Measurements from ENCODE around the gene SPECC1.
"Not testable (repeated sequence)": the region's sequence is repeated elsewhere in the genome, so short reads cannot be mapped to it uniquely, and the experiment has no call there.

Gene SPECC1

GRCh38 chr17:20068445-20068844, 59.3 kb downstream of the SPECC1 start:
- DNase-seq (ENCODE audit: low spot score): no peak

- DNase-seq (ENCODE audit: low spot score): no peak
These were observed 62.9 kb downstream of the SPECC1 start for GRCh38 chr17:20071824-20072691.

- no peak for DNase-seq (ENCODE audit: low spot score)
These were observed 63.5 kb downstream of the SPECC1 start for GRCh38 chr17:20072692-20072992.

GRCh38 chr17:20073055-20073979, 64.2 kb downstream of the SPECC1 start:
- peak; percentile 32 for DNase-seq (ENCODE audit: low spot score)

- DNase-seq (ENCODE audit: low spot score): no peak
These were observed 64.8 kb downstream of the SPECC1 start for GRCh38 chr17:20074001-20074400.

GRCh38 chr17:20074489-20074888, 65.3 kb downstream of the SPECC1 start:
- no peak for DNase-seq (ENCODE audit: low spot score)

GRCh38 chr17:20076137-20076536, 67.0 kb downstream of the SPECC1 start:
- DNase-seq (ENCODE audit: low spot score): not testable (repeated sequence)

GRCh38 chr17:20077978-20078685, 69.0 kb downstream of the SPECC1 start:
- no peak for DNase-seq (ENCODE audit: low spot score)

GRCh38 chr17:20080513-20080912, 71.4 kb downstream of the SPECC1 start:
- no peak for DNase-seq (ENCODE audit: low spot score)

- no peak for DNase-seq (ENCODE audit: low spot score)
These were observed 74.1 kb downstream of the SPECC1 start for GRCh38 chr17:20083156-20083859.

GRCh38 chr17:20084621-20085282, 75.6 kb downstream of the SPECC1 start:
- no peak for DNase-seq (ENCODE audit: low spot score)

- DNase-seq (ENCODE audit: low spot score): no peak
These were observed 76.2 kb downstream of the SPECC1 start for GRCh38 chr17:20085283-20085845.

GRCh38 chr17:20086416-20087076, 77.4 kb downstream of the SPECC1 start:
- no peak for DNase-seq (ENCODE audit: low spot score)

- DNase-seq (ENCODE audit: low spot score): no peak
These were observed 78.5 kb downstream of the SPECC1 start for GRCh38 chr17:20087538-20088250.

GRCh38 chr17:20089756-20090547, 80.8 kb downstream of the SPECC1 start:
- no peak for DNase-seq (ENCODE audit: low spot score)

- DNase-seq (ENCODE audit: low spot score): no peak
These were observed 82.2 kb downstream of the SPECC1 start for GRCh38 chr17:20091174-20092029.

GRCh38 chr17:20092261-20092867, 83.2 kb downstream of the SPECC1 start:
- DNase-seq (ENCODE audit: low spot score): no peak
